ENCODE measurements around the gene TRNAU1AP.

- TF ChIP-seq EZH2 (IDR thresholded peaks at IDR 0.05; ENCODE audit: insufficient read depth, poor library complexity, severe bottlenecking), result no peak
- TF ChIP-seq EZH2phosphoT487 (IDR thresholded peaks at IDR 0.05; ENCODE audit: insufficient read depth, low read depth), result no peak
These were observed 35.3 kb upstream of the TRNAU1AP start for GRCh38 chr1:28517649-28517999.
